ENCODE data around the gene PRMT1. TPM values are rescaled to one million over a fixed set of nuclear protein-coding genes. Genes with fewer than 3 reads are reported as not detected.

PRMT1 gene
- total RNA-seq, 2 donors from 2014 or later, result 83.9 to 97.7 TPM

GRCh38 chr19:49666120-49666444 is 11.0 kb upstream of the PRMT1 start:
- Mint-ChIP-seq H3K4me1 (peaks cover 46% of the 10 kb centered on the region), H3K27ac (peak overlapping the region; percentile 100), H3K27me3 (no peaks in the 10 kb centered on the region), H3K36me3 (ENCODE audit: low read depth) (peaks cover 10% of the 10 kb centered on the region), H3K4me3 (peak overlapping the region; percentile 100)
- peak; percentile 8 for ATAC-seq
- DNase-seq, result no peak
- H3K9me3 ChIP-seq (ENCODE audit: control insufficient read depth, low read length, poor library complexity, severe bottlenecking), result no peaks in the 10 kb centered on the region

DNA sequence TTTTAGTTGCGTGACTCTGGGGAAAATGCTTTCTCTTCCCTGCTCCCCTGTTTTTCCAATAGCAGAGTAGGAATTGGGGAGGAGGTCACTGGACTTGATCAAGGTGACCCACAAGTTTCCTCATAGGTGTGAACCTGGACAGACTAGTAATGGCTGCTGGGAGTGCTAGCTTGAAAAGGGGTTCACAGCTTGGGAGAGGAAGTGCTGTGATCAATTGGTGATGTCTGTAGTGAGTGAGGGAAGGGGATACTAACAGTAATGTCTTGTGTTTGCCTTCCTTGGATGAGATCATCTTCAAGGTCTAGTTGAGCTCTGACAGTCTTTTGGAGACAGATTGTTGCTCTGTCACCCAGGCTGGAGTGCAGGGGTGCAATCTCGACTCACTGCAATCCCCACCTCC is 9.6 kb upstream of the PRMT1 start:
- H3K27me3 Mint-ChIP-seq, result no peaks in the 10 kb centered on the region
- H3K9me3 ChIP-seq (ENCODE audit: control insufficient read depth, low read length, poor library complexity, severe bottlenecking), result no peaks in the 10 kb centered on the region
- H3K27ac Mint-ChIP-seq, result no peak overlapping the region
- DNase-seq (no peak), ATAC-seq (no peak)
- peaks cover 52% of the 10 kb centered on the region for H3K4me1 Mint-ChIP-seq
- H3K36me3 Mint-ChIP-seq (ENCODE audit: low read depth), result peaks cover 10% of the 10 kb centered on the region
- H3K4me3 Mint-ChIP-seq, result peak overlapping the region; percentile 33

- Mint-ChIP-seq H3K4me1 (peaks cover 36% of the 10 kb centered on the region), H3K27ac (no peak overlapping the region), H3K27me3 (no peaks in the 10 kb centered on the region), H3K36me3 (ENCODE audit: low read depth) (peaks cover 10% of the 10 kb centered on the region), H3K4me3 (no peak overlapping the region)
- no peaks in the 10 kb centered on the region for H3K9me3 ChIP-seq (ENCODE audit: control insufficient read depth, low read length, poor library complexity, severe bottlenecking)
- DNase-seq (no peak), ATAC-seq (no peak)
Observed at GRCh38 chr19:49669516-49669915, 7.6 kb upstream of the PRMT1 start.

DNA sequence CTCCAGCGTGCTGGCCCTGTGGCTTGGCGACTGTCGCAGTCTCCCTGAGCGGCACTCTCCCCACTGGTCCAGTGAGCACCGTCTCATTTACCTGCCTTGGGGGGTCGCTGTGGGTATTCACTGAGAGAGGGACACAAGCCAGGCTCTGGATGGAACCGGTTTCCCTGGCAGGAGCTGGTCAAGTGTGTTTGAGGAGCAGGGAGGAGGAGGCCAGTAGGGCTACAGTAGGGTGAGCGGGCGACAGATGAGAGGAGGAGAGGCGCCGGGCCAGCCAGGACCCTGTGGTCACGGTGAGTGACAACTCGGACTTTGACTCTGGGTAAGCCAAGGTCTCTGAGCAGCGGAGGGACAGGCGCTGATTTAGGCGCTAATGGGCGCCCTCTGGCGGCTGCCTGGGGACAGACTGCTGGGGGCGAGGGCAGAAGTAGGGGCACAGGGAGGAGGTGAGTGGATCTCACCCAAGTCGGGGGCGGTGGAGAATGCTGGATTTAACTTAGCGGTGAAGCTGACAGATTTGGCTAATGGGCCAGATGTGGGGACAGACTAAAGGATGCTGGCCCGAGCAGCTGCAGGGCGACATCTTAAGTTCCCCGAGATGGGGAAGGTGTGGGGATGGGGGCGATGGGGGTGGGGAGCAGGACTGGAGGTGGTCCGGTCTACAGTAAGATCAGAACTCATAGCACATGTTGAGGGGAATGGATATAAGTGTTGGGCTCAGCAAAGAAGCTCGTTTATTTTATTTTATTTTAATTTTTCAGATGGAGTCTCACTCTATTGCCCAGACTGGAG is 4.7 kb upstream of the PRMT1 start:
- ATAC-seq, result no peak
- peaks cover 2% of the 10 kb centered on the region for H3K36me3 Mint-ChIP-seq (ENCODE audit: low read depth)
- peaks cover 23% of the 10 kb centered on the region for H3K4me1 Mint-ChIP-seq
- H3K4me3 Mint-ChIP-seq, result no peak overlapping the region
- DNase-seq, result peak; percentile 60 to 71 (median 71)
- peak overlapping the region; percentile 19 for H3K27ac Mint-ChIP-seq
- no peaks in the 10 kb centered on the region for H3K27me3 Mint-ChIP-seq
- no peaks in the 10 kb centered on the region for H3K9me3 ChIP-seq (ENCODE audit: control insufficient read depth, low read length, poor library complexity, severe bottlenecking)

- Mint-ChIP-seq H3K27me3 (no peaks in the 10 kb centered on the region), H3K36me3 (ENCODE audit: low read depth) (peaks cover 2% of the 10 kb centered on the region)
- DNase-seq, result peak in 1 of 3 donors; percentile 26
Observed at GRCh38 chr19:49676136-49676783, 811 bp upstream of the PRMT1 start.

GRCh38 chr19:49676784-49677230 is 264 bp upstream of the PRMT1 start:
- H3K27me3 Mint-ChIP-seq, result no peaks in the 10 kb centered on the region
- H3K4me3 Mint-ChIP-seq, result peak overlapping the region; percentile 100
- ATAC-seq (peak; percentile 79), DNase-seq (peak; percentile 91 to 98 (median 94))
- H3K9me3 ChIP-seq (ENCODE audit: control insufficient read depth, low read length, poor library complexity, severe bottlenecking), result no peaks in the 10 kb centered on the region
- peaks cover 2% of the 10 kb centered on the region for H3K36me3 Mint-ChIP-seq (ENCODE audit: low read depth)
- H3K4me1 Mint-ChIP-seq, result peaks cover 36% of the 10 kb centered on the region
- H3K27ac Mint-ChIP-seq, result peak overlapping the region; percentile 99

More at GRCh38 chr19:49676136-49676783, 811 bp upstream of the PRMT1 start:
- Mint-ChIP-seq H3K4me3 (peak overlapping the region; percentile 100), H3K27ac (peak overlapping the region; percentile 99), H3K4me1 (peaks cover 36% of the 10 kb centered on the region)
- ATAC-seq, result peak; percentile 12
- H3K9me3 ChIP-seq (ENCODE audit: control insufficient read depth, low read length, poor library complexity, severe bottlenecking), result no peaks in the 10 kb centered on the region

DNA sequence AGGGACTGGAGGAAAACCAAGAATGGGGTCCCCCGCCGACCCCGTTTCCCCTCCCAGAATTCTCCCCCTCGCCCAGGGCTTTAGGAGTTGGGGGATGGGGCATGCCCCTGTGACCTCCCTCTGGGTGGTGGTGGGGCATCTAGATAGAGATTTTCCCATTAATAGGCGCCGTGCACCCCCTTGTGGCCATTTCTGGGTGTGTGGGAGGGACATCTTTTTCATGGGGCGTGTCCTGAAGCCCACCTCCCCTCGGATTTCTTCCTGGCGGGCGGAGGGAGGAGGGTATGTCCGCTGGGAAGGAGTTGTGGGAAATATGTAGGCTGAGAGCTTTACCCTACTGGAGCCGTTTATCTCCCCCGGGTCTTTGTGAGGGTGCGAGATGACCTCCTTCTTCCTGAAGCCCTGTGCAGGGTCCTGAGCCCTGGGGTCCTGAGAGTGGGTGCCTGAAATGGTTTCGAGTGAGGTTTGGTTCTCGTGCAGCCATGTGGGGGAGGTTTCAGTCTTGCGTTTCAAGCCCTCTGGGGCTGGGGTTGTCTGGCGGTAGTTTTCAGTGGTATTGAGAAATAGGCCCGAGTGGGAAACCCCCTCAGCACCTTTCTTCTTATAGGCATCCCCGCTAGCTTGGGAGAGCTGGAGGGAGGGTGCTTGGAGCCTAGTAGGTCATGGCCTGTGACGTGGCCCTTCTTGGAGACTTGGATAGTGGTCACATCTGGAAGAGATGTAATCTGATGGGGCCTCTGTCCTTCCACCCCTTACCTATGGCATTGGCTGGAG is 1.0 kb downstream of the PRMT1 start:
- Mint-ChIP-seq H3K27ac (peak overlapping the region; percentile 99), H3K4me1 (peaks cover 29% of the 10 kb centered on the region), H3K4me3 (peak overlapping the region; percentile 100), H3K36me3 (ENCODE audit: low read depth) (peaks cover 2% of the 10 kb centered on the region), H3K27me3 (no peaks in the 10 kb centered on the region)
- ATAC-seq, result peak; percentile 39
- DNase-seq, result peak; percentile 56 to 71 (median 68)
- H3K9me3 ChIP-seq (ENCODE audit: control insufficient read depth, low read length, poor library complexity, severe bottlenecking), result no peaks in the 10 kb centered on the region

- H3K27ac Mint-ChIP-seq, result peak overlapping the region; percentile 99
- H3K36me3 Mint-ChIP-seq (ENCODE audit: low read depth), result peaks cover 5% of the 10 kb centered on the region
- peaks cover 29% of the 10 kb centered on the region for H3K4me1 Mint-ChIP-seq
- ATAC-seq (no peak), DNase-seq (no peak)
- H3K27me3 Mint-ChIP-seq, result no peaks in the 10 kb centered on the region
- no peaks in the 10 kb centered on the region for H3K9me3 ChIP-seq (ENCODE audit: control insufficient read depth, low read length, poor library complexity, severe bottlenecking)
- H3K4me3 Mint-ChIP-seq, result peak overlapping the region; percentile 12
Observed at GRCh38 chr19:49678985-49679770, 2.1 kb downstream of the PRMT1 start.

- H3K27me3 Mint-ChIP-seq, result no peaks in the 10 kb centered on the region
- no peaks in the 10 kb centered on the region for H3K9me3 ChIP-seq (ENCODE audit: control insufficient read depth, low read length, poor library complexity, severe bottlenecking)
- ATAC-seq, result no peak
- H3K4me3 Mint-ChIP-seq, result peak overlapping the region; percentile 63
- DNase-seq, result no peak
- H3K27ac Mint-ChIP-seq, result peak overlapping the region; percentile 99
- peaks cover 5% of the 10 kb centered on the region for H3K36me3 Mint-ChIP-seq (ENCODE audit: low read depth)
- H3K4me1 Mint-ChIP-seq, result peaks cover 29% of the 10 kb centered on the region
Observed at GRCh38 chr19:49679771-49680413, 2.8 kb downstream of the PRMT1 start.

GRCh38 chr19:49680421-49681351 is 3.6 kb downstream of the PRMT1 start:
- H3K36me3 Mint-ChIP-seq (ENCODE audit: low read depth), result peaks cover 9% of the 10 kb centered on the region
- DNase-seq (peak; percentile 88 to 99 (median 96)), ATAC-seq (peak; percentile 11)
- peak overlapping the region; percentile 99 for H3K27ac Mint-ChIP-seq
- no peaks in the 10 kb centered on the region for H3K27me3 Mint-ChIP-seq
- H3K4me3 Mint-ChIP-seq, result peak overlapping the region; percentile 63
- peaks cover 32% of the 10 kb centered on the region for H3K4me1 Mint-ChIP-seq
- no peaks in the 10 kb centered on the region for H3K9me3 ChIP-seq (ENCODE audit: control insufficient read depth, low read length, poor library complexity, severe bottlenecking)

DNA sequence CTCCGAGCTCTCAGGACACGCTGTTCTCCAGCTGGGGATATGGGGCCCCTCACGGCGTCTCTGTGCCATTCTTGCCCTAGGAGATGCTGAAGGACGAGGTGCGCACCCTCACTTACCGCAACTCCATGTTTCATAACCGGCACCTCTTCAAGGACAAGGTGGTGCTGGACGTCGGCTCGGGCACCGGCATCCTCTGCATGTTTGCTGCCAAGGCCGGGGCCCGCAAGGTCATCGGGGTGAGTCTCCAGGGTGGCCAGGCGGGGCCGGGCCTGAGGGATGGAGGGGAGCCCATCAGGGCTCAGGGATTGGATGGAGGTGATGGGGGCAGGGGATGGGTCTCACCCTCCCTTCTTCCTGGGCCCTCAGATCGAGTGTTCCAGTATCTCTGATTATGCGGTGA is 4.8 kb downstream of the PRMT1 start:
- no peak for DNase-seq
- ATAC-seq, result no peak
- H3K4me1 Mint-ChIP-seq, result peaks cover 27% of the 10 kb centered on the region
- H3K27me3 Mint-ChIP-seq, result no peaks in the 10 kb centered on the region
- no peak overlapping the region for H3K4me3 Mint-ChIP-seq
- H3K36me3 Mint-ChIP-seq (ENCODE audit: low read depth), result peaks cover 10% of the 10 kb centered on the region
- H3K9me3 ChIP-seq (ENCODE audit: control insufficient read depth, low read length, poor library complexity, severe bottlenecking), result no peaks in the 10 kb centered on the region
- H3K27ac Mint-ChIP-seq, result peak overlapping the region; percentile 3
